Activated effector memory CD4-positive, alpha-beta T cell treated with anti-CD3 and anti-CD28 coated beads, Interleukin-2, amount 50 U/mL, for 16 hours (primary cell): Measurements from ENCODE around the gene ATXN2.

ENCODE experiments used
- DNase-seq: peaks from one replicate; pipeline ENCODE4 v3.0.0-alpha.2; 2020

Gene ATXN2

DNA sequence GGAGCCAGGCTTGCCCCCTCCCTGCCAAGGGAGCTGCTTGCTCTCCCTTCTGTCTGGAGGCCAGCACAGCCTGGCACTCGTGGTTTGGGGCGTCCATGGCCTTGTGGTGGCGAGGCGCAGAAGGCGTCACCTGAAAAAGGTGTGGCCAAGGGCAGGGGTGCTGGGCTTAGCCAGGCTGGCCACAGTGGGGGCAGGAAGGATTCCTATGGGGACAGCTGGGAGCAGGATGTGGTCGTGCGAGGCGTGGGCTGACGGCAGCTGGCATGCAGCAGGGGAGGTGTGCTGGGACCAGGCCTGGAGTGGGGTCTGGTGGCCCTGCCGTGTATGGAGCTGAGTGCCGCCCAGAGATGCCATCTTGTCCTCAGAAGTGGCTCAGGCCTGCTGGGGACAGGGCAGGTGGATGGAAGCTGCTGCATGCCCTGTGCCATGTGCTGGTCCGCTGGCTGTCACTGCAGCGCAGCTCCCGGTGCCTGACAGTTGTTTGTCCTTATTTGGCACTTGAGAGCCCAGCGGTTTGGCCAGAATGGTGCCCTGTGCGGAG, 163.4 kb downstream of the ATXN2 start:
- peak; percentile 73 for DNase-seq

DNA sequence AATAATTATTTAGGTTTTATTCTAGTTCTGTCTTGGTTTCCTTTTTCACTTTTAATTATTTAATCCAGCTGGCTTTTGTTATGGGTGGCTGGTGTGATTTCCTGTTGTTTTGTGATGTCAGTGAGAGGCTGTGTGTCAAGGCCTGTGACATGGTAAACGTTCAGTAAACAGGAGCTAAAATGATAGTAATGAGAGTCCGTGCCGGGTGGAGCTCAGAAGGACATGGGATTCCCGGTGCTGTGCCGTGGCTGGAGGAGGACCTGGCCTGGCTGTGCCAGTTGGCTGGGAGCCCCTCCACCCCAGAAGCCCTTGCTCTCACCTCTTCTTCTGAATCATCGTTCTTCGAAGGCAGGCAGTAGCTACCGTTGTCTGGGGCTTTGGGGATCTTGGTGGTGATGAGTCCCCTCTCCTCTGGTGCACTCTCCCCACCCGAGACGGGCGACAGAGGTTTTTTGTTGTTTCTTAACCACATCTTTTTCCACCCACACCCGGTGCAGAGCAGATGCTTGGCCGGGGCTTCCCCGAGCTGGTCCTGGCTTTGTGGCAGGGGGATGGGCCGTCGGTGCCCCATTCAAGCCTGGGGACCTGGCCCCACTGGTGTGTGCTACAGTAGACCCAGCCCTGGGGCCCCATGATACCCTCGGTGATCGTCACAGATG, 164.3 kb downstream of the ATXN2 start:
- peak; percentile 93 for DNase-seq

DNA sequence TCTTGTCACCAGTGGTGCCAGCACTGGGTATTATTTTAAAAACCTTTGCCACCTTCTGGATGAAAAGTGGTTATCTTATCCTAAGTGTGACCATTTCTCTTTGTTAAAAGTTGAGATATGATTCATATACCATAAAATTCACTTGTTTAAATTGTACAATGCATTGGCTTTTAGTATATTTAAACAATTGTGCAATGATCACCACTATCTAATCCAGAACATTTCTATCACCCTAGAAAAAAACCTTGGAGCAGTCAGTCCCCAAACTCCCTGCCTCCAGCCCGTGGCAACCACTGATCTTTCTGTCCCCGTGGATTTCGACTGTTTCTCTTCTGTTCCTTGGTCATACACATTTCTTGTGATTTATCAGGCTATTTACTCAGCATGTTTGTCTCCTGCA, 165.1 kb downstream of the ATXN2 start:
- DNase-seq, result no peak

DNA sequence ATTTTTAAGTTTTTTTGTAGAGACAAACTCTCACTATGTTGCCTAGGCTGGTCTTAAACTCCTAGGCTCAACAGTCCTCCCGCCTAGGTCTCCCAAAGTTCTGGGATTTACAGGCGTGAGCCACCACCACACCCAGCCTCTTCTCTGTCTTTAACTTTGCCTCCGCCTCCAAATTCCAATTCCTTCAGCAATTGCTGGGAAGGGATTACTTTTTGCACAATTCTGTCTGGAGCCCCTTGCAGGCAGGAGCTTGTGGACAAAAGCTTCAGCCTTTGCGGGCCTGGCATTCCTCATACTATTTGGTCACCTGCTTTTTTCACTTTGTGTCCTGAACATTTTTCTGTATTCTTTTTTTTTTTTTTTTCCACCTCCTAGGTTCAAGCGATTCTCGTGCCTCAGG, 167.3 kb downstream of the ATXN2 start:
- DNase-seq, result no peak

DNA sequence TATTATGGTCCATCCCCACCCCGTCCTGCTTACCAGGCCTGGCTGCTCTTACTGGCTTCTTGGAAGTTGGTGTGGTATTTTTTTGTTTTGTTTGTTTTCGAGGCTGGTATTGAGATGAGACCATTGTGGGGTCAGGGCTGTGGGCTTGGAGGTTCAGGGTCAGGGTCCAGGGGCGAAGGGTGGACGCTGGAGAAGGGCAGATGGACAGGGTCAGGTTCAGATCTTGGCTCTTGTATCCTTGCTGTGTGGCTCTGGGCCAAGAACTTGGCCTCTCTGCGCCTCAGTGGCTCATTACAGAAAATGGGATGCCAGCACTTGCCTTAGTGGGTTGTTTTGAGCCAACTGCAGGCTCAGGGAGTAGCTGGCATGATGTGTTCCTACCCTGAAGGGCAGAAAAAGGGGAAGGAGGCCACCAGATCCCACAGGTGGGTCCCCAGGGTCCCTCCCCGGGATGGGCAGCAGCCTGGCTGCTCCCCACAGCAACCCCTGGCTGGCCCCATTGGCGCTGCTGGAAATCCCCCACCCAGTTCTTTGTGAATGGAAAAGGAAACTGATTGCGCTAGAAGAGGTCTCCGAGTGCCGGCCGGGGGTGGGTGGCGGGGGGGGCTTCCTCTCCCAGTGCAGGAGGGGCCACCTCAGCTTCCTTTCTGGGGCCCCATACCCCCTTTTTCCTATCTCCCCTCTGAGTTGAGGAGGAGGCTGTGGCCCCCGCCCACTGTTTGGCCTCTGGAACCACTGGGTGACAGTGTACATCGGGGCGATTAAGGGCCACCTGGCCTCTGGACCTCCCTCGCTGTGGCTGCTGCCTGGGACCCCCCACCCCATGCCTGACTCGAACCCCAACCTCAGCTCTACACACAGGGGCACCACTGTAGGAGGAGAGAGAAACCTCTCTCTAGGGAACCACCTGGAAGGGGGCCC, 168.4 kb downstream of the ATXN2 start:
- peak; percentile 92 for DNase-seq

DNA sequence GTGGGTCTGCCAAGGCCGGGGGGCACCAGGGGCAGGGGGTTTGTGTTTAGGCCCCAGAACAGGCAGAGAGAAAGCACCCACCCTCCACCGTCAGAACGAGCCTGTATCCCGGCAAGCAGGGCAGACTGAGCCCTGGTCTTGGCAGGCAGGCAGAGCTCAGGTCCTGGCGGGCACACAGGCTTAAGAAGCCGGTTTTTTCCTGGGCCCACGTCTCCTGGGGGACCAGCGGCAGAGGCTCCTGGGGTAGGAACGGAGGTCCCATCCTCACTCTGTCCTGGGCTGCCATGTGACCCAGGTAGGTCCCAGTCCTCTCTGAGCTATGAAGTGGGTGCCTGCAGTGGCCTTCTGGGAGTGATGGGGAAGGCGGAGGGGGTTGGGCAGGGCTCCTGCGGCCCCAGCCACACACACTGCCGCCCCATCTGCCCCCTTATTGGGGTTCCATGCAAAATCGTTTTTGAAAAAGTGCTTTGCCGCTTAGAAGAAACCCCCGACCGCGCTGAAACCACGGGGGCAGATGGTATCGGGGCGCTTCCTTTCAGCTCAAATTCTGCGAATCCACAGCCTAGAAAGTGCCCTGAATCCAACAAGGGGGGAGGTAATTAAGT, 169.2 kb downstream of the ATXN2 start:
- peak; percentile 90 for DNase-seq

DNA sequence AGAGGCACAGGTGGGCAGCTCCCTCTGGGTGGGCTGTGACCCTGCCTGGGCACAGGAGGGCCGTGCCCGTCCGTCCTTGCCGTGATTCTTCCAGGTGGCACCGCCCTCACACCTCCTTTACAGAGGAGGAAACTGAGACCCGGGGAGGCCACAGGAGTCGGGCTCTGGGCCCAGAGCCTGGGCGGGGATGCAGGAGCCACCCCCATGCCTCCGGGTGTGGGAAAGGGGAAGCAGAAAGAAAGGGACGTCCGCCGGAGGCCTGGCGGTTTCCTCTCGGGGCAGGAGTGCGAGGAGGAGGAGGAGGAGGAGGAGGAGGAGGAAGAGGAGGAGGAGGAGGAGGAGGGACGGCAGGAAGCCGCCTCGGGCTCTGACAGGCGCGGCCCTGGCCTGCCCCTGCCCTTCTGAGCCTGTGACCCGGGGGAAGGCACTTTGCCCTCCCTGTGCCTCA, 170.4 kb downstream of the ATXN2 start:
- peak; percentile 80 for DNase-seq

DNA sequence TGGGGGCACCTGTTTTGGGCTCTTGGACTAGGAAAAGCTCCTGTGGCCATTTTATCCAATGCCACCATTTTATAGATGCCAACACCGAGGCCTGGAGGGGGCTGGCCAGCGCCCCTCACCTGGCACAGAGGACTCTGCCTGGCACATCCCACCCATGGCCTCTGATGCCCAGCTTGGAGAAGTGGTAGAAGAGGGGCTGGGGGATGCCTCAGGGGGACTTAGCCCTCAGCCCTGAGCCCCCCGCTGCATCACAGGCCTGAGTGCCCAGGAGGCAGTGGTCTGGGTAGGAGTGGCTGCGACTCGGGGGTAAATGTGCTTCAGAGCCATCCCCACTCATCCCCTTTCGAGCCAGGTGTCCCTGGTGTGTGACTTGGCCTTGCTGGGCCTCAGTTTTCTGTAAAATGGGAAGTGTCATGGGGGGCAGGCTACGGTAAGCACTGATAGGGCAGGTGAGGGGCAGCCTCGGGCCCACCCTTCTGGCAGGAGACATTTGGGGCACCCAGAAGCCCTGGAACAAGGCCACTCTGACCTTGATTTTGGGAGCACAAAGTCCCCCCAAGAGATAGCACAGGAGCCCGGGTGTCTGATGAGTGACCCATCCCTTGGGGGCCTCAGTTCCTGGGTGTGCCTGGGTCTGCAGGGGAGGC, 170.9 kb downstream of the ATXN2 start:
- DNase-seq, result no peak

DNA sequence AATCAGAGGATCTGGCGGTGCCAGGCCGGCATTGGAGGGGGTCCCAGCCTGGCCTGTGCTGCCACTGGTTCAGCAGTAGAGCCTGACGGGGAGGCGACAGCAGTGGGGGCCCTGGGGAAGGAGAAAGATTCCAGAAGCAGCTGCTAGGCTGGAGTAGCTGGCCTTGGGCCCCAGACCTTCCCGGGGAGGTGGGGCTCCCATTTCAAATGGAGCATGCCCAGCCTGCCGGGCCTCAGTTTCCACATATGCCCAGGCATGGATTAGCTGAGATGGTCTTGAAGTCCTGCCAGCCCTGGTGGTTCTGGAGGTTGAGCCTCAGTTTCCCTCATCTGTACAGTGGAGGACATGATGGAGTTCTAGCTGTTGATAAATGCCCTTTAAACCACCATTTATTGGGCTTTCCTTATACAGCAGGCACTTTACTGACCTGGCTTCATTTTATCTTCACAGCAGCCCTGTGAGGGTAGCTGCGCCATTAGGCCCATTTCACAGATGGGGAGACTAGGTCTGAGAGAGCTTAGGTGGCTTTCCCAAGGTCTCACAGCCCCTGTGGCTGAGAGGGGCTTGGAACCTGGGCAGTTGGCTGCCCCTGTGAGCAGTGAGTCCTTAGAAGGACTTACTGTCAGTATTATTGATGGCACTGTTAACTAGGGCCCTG, 171.6 kb downstream of the ATXN2 start:
- no peak for DNase-seq

DNA sequence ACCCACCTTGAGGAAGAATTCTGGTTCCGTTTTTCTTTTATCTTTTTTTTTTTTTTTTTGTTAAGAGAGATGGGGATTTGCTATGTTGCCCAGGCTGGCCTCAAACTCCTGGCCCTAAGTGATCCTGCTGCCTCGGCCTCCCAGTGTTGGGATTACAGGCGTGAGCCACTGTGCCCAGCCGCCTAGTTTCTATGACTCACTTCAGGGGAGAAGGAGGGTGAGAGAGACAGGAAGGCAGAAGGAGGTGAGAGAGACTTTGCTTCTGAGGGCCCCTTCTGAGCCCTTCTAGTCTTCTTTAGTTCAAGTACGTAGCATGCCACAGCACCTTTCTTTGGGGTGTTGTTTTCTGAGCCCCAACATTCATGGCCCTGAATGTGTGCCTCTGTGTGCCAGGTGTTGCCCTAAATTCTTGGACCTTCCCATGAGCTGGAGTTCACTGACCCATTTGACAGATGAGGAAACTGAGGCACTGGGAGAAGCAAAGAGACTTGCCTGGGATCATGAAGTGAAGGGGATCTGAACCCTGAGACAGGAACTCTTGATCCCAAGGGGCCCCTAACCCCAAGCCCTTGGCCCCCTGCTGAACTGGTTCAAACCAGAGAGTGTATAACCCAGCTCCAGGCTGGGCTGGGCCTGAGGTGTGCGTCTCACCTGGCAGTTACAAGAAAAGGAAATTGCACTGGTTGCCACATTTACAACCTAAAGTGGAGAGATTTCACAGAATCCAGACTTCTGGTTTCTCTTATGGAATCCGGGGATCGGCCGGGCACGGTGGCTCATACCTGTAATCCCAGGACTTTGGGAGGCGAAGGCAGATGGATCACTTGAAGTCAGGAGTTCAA, 172.6 kb downstream of the ATXN2 start:
- no peak for DNase-seq

DNA sequence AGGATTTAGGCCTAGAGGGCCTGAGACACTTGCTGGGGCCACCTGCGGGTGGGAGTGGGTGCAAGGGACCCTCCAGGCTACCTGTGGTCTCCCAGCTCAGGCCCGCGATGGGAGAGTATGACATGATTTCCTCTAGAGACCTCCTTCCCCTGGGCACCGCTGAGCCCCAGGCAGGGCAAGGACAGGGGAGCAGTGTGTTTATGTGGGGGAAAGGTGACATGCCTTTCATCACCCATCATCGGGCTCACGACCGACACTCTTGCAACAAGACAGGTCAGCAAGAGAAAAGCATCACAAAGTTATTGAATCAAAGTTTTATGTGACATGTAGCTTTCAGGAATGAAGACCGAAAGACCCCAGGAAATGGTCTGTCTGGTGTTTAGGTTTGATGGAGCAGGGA, 173.5 kb downstream of the ATXN2 start:
- no peak for DNase-seq

DNA sequence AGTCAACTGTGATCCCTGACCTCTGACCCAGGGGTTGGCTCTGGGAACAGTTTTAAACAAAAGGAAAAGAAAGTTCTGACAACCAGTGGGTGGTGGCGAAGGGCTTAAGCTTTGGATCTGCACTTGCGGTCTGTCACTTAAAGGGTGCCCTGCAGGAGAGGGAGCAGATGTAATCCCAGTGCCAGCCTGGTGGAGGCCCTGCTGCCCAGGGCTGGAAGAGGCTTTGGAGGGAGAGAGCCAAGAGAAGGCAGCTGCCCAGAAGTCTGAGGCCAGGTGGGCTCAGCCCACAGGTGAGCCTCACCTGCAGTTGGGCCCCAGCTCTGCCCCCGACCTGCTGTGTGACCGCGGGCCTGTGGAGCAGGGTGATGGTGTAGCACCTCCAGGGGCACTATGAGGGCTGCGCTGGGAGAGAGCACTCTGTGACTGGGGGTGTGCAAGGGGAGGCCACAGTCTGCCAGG, 174.3 kb downstream of the ATXN2 start:
- no peak for DNase-seq

DNA sequence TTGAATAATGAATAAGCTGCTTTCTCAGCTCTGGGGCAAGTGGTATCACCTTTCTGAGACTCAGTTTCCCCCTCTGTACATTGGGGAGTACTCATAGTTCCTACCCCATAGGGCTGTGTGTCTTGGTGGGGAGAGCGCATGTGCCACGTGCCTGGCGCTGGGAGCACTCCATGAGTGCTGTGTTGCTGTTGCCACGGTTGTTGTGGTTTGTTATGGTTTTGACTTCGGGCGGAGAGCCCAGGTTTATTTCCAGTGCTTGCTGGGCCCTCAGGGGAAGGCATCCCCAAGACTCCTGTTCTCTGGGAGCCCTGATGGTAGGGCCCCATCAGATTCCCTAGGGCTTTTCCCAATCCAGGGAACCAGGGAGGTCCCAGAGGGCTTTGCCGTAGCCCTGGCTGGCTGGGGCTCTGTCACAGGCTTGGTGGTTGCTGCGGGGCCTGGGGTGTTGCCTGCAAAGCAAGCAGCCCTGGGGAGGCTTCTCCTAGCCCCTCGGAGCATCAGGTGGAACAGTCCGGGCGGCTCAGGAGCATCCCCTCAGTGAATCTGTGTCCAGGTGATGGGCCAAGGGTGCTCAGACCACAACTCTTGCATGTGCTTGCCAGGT, 174.8 kb downstream of the ATXN2 start:
- DNase-seq, result no peak

DNA sequence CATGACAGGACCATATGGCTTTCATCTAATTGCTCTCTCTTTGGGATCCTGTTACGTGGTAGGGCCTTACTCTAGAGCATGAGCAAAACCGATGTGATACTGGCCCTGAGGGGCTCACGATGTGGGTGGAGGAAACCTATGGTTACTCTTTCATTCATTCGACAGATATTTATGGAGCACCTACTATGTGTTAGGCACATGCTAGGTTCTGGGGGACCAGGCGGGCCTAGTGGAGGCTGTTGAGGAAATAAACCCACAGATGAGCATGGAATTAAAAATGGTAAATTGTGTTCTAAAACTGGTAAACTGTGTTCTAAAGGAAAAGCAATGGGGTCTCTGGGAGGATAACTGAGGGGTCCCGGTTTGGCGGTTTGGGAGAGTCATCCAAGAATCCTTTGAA, 178.6 kb downstream of the ATXN2 start:
- DNase-seq, result no peak

DNA sequence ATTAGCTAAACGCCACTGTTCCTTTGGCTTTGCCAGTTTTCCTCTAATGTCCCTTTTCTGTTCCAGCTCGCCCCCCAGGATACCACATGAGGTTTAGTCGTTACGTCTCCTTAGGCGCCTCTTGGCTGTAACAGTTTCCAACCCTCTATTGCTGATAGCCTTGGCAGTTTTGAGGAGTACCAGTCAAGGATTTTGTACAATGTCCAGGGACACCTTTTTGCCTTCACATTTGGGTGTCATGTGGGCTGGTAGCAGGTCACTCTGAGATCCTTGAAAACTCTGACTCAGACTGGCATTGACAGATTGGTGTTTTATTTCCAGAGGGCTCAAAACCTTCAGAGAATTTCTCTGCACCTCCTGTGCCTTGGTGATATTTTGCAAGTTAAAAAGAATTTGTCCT, 179.3 kb downstream of the ATXN2 start:
- no peak for DNase-seq

DNA sequence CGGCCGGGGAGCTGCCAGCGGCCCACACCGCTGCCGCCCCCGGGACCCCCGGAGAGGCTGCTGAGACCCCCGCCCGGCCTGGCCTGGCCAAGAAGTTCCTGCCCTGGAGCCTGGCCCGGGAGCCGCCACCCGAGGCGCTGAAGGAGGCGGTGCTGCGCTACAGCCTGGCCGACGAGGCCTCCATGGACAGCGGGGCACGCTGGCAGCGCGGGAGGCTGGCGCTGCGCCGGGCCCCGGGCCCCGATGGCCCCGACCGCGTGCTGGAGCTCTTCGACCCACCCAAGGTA, 180.6 kb downstream of the ATXN2 start:
- no peak for DNase-seq

DNA sequence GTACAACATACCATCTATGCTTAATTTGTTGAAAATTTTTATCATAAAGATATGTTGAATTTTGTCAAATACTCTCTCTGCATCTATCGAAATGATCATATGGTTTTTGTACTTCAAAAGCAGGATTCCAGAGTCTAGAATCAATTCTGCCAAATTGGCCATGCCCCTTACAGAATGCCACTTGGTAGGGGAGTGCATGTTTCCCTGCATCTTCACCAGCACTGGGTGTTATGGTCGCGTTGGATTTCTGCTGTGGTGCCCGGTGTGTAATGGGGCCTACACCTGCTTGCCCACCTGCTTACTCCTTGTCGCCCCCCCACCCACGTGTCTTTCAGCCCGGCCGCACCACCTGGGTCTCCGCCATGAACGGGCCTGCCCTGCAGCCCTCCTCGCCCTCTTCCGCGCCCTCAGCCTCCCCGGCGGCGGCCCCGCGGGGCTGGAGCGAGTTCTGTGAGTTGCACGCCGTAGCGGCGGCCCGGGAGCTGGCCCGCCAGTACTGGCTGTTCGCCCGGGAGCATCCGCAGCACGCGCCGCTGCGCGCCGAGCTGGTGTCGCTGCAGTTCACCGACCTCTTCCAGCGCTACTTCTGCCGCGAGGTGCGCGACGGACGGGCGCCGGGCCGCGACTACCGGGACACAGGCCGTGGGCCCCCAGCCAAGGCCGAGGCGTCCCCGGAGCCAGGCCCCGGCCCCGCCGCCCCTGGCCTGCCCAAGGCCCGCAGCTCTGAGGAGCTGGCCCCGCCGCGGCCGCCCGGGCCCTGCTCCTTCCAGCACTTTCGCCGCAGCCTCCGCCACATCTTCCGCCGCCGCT, 181.1 kb downstream of the ATXN2 start:
- DNase-seq, result no peak

DNA sequence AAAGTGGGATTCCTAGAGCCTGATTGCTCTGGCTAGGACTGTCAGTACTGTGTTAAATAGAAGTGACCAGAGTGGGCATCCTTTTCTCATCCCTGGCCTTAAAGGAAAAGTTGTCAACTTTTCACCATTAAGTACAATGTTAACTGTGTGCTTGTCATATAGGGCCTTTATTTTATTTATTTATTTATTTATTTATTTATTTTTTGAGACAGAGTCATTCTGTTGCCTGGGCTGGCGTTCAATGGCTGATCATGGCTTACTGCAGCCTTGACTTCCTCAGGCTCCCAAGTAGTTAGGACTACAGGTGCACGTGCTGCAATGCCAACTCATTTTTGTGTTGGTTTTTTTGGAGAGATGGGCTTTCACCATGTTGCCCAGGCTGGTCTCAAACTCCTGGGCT, 181.8 kb downstream of the ATXN2 start:
- DNase-seq, result no peak

DNA sequence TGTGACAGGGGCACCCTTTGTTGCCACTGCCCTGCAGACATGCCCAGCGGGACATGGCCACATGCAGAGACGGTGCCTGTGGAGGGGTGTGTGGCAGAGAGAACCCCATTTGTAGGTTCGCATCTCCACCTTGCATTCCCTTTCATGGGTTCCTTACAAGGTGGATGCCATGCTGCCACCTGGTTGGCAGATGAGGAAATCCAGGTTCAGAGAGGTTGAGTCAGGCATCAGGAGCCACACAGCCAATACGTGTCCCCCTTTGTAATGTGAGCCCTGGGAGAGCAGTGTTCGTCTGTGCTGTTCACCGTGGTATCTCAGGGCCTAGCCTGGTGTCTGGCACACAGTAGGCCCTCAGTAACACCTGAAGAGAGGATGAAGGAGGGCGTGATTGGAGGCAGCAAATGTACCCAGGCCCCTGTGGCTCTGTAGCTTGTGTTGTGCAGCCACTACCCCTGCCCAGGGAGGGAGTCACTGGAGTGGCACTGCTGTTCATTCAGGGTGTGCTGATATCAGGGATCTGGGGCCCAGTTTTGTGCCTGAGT, 184.3 kb downstream of the ATXN2 start:
- no peak for DNase-seq

DNA sequence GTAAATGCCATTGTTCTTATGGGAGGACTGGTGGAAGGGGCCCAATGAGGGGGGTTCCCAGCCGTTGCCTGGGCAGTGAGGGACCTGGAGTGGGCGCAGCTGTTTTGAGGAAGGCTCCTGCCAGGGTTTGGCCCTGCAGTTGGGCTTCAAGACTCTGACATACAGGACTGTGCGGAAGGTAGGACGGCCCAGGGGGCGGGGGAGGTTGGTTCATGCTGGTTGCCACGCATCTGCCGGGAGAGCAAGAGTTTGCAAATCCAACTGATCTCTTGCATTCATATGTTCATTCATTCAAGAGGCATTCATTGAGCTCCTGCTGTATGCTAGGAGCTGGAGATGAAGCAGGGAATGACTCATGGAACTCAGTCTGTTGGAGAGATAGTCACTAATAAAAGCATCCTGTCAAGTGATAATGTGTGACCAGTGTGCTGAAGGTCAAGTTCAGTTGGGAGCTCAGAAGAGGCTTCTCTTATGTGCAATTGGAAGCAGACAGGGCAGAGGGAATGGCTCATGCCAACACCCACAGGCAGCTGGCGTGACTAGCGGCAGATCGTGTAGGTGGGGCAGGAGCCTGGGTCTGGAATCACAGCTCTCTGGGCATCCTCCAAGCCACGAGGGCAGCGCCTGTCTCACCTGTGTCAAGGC, 185.6 kb downstream of the ATXN2 start:
- DNase-seq, result no peak
